HG03175 (cell line): ENCODE data around the gene PARL.
"Not testable (repeated sequence)": the region's sequence is repeated elsewhere in the genome, so short reads cannot be mapped to it uniquely, and the experiment has no call there.

Source experiments
- ATAC-seq: cut with Tn5 transposase; IDR thresholded peaks from one replicate; pipeline ENCODE4 v1.9.1; 2021; ENCODE audit warnings: mild to moderate bottlenecking, moderate library complexity; ENCODE audit not compliant: unreplicated experiment

Gene PARL

DNA sequence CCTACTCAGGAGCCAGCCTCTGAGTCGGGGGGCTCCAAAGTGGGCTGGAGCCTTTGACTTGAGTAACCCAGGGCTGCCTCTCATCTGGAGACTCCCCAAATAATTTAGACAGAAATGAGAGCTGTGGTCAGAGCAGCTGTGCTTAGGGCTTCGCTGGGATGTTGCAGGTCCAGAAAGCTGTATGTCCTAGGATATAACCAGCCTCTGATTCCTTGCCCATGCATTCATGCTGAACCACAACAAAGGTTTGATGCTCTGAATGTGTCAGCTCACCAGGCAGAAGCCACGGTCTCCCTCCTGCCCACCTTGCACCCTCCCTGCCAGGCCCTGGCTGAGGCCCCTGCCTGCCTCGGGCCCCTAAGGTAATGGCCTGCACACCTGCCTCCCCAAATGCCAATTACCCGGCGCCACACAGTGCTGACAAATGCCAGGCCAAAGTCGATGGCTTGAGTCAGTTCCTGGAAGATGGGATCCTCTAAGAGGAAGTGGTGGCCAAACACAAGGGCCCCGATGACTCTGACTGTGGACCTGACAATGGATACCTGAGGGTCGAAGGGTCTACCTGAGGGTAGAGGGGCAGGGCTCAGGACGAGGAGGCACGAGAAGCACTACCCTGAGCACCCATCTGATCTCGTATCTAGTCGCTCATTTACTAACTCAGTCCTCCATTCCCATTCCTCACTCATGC lies 21.7 kb upstream of the PARL start:
- ATAC-seq = no peak

DNA sequence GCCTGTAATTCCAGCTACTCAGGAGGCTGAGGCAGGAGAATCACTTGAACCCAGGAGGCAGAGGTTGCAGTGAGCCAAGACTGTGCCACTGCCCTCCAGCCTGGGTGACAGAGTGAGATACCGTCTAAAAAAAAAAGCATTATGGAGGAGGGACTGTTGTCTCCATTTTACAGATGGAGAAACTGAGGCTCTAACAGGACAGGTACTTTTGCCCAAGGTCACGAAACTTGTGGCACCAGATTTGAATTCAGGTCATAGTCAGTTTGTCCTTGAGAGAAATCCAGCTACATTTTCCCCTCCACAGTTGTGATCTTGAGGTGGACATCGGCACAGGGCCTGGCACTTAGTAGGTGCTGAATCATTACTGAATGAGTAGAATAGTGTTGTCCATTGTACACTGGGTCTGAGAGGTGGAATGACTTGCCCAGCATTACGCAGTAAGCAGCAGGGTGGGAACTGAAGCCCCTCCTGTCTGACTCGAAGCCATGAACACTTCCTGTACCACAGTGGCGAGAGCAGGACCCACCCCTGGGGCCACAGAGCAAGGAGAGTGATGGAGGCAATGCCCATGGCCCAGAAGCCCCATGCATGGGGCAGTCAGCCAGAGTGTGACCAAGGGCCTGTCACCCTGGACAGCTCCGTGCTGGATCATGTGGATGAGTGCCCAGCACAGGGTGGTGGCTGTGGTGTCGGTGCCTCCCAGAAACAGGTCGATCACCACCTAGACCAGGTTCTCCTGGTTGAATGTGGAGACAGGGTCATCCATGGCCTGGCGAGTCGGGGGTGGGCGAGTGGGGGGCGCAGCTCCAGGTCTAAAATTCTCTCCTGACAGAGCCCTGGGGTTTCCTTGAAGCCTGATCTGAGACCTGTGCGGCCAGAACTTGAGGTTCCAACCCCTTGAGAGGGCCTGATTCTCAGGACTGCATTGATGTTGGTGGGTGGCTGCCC lies 20.4 kb upstream of the PARL start:
- ATAC-seq = no peak

DNA sequence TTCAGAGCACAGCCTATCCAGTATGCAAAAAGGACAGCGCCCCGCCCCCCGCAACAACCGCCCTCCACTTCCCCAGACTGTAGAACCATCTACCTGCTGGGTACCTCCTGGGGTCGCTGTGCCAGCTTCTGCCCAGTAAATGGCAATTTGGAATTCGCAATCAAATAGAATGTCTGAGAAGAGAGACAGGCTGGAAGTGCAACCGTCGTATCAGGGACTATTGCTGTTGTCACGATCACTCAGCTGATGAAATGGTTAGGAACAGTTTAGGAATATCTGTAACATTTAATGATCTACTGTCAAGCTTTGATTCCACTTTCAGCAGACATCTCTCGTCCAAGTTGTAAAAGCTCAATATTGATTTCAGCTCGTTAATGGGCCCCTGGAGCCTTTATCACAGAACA lies 13.3 kb upstream of the PARL start:
- no peak for ATAC-seq

DNA sequence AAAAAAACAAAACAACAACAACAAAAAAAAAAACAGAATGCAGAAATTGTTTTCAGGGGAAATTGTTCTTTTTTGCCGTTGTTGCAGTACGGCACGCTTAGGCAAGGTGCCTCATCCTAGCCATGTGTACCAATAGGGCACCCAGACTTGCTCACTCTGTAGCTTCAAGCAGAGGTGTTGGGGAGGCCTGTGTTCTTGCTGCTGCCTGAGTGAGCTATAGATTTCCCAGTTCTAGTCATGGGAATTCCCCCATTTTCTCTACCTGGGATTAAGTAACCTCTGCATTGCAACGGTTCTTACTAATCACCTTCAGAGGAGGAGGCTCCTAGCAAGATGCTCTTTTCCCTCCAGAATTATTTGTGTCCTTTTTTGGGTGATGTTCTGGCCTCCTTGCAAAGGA lies 12.9 kb upstream of the PARL start:
- no peak for ATAC-seq

DNA sequence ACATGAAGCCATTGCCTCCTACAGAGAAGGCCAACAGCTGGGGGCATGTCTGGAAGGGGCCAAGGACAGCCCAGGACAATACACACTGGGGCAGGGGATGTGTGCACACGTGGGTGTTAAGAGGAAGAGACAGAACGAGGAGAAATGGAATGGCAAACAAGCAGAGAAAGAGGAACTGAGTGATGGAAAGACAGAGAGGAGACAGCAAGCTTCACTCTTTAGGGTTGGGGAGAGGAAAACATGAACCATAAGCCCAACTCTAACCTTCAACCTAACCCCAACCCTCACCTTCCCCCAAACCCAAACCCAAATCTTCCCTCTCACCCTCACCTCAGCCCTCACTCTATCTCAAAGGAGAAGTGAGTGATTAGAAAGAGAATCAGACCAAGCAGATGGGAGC lies 11.9 kb upstream of the PARL start:
- no peak for ATAC-seq

DNA sequence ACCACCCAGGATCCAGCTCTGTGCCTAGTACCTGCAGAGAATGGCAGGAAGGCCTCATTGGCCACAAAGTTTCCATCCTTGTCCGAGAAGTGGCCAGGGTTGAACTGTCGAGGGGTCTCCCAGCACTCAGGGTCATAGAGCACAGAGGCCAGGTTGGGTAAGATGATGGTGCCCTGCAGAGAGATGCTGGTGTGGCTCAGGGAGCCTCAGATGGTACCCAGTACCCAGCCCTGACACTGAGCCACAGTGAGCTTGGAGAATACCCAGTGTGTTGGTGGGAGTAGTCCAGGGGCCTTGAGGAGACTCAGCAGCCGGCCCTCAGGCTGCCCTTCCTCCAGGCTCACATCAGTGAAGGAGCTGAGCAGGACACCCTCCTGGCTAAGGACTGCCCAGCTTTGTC lies 11.5 kb upstream of the PARL start:
- no peak for ATAC-seq

DNA sequence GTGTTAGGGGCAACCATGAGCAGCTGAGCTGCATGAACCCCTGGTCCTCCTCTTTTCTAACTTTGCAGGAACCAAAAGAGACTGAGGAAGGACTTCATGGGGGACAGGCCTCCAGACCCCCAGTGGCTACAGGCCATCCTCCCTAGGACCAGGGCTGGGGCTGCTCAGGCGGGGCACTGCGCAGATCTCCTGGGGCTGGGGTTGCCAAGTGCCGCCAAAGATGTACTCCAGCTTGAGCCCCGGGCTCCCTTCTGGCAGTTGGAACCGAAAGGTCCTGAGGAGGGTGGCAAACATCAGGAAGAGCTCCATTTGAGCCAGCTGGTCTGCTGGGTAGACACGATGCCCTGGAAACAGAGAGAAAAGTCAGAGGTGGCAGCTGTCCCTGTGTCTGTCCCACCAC lies 11.1 kb upstream of the PARL start:
- ATAC-seq = no peak

DNA sequence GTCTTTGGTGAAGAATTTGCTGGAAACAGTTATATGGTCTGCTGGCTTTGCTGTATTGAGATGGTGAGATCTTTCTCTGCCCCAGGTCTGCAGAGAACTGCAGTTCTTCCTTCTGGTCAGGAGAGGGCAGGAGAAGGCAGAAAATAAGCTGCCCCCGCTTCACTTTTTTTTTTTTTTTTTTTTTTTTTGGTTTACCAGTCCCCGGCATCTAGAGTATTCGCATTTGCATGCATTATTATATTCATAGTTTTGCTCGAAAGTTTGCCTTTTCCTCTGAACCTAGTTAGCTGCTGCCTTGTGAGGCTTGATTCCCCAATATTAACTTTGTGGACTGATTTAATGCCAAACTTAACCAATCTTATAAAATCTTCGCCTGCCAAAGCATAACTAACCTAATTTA lies 10.6 kb upstream of the PARL start:
- no peak for ATAC-seq

DNA sequence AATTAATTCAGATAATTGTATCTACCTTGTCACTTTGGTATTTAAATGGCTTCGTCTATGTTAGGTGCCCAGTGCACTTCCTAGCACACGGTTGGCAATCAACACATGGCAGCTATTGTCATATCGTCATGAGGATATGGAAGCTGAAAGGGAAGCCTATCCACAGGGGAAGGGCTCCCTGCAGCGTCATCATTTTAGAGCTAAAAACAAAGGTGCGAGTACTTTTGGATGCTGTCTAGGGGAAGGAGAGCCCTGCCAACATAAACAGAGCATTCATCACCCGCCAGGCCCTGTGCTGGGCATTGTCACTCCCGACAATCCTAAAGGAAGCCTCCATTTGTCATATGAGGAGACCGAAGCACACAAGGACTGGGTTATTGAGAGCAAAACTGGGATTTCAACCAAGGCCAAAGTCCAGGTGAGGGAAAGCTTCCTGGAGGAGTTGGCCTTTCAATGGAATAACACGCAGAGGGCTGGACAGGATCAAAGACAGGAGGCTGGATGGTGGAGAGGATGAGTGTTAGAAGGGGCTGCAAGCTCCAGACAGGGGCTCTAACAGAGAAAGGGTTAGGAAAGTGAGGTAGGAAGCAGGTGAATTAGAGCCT lies 8.0 kb upstream of the PARL start:
- ATAC-seq = no peak

DNA sequence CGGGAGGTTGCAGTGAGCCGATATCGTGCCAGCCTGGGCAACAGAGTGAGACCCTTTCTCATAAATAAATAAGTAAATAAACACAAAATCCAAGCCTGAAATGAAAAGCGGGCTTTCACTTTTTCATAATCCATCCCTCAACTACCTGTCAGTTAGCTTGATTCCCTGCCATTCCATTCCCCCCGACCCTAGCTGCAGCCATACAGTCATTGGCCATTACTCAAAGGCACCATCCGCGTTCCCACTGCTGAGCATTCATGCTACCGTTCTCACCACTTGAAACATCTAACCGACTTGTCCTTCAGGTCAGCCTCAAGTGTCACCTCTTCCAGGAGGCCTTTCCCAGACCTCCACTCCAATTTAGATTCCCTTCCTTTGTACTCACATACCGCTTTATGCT lies 1.1 kb upstream of the PARL start:
- no peak for ATAC-seq

DNA sequence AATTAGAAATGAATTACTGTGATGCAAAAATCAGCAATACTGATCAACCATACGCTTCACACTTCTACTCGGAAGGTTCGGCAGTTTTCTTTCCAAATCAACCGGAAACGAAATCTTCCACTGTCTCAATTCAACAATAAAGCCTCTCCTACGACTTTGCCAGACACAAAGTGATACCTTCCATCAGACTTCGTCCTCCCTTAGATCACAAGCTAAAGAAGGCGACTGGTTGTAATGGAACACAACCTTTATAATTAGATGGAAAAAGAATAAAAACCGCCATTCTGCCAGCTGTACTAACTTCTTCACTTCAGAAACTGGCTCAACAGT lies 618 bp downstream of the PARL start:
- no peak for ATAC-seq

DNA sequence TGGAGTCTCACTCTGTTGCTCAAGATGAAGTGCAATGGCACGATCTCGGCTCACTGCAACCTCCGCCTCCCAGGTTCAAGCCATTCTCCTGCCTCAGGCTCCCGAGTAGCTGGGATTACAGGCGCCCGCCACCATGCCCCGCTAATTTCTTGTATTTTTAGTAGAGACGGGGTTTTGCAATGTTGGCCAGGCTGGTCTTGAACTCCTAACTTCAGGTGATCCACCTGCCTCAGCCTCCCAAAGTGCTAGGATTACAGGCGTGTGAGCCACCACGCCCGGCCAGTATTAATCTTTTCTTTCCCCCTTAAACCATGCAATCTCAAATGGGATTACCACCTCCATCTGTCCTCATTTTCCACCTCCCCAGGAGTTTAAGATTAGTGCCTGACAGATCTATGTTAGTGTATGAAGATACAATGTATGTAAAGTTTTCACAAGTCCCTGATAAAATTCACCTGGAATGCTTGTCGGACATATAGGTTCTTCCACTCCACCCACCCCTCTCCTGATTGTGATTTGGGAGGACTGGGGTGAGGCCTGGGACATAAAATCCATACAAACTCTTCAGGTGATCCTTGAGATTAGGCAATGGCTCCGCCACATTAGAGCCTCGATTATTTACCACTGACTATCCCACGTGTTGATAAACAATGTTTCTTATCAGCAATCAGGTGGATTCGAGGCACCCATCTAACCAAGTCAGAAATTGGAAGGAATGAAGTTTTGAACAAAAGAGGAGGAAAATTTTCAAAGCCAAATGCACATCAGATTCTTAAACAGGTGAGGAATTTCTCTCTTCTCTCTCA lies 1.2 kb downstream of the PARL start:
- ATAC-seq = no peak

DNA sequence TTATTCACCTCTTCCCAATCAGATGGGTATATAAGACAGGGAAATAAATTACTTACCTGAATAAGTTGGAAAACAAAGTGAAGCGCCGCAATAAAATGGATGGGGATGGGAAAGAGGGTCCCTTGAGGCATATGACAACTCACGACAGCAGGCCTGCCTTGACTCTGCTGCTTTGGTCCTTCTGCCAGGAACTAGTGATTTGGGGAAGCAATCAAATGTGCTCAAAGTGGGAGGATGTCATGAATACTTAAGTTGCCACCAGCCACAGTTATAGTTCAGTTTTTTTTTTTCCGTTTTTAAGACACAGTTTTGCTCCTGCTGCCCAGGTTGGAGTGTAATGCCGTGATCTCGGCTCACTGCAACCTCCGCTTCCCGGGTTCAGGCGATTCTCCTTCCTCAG lies 4.6 kb downstream of the PARL start:
- ATAC-seq = no peak

DNA sequence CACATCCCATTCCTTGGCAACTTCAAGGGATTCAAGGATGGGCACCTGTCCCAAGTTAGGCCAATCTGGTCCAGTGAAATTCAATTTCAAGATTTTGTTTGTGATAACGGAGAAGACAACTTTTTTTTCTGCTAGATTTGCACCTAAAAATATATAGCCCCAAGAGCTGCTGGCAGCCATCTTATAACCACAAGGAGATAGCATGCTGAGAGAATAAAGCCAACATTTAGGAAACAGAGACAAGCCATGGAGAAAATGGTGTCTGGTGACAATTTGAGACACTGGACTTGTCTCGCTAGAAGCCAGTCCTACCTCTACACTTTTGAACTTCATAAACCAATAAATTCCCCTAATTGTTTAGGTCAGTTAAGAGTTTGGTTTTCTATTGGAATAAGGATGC lies 5.4 kb downstream of the PARL start:
- ATAC-seq = no peak

DNA sequence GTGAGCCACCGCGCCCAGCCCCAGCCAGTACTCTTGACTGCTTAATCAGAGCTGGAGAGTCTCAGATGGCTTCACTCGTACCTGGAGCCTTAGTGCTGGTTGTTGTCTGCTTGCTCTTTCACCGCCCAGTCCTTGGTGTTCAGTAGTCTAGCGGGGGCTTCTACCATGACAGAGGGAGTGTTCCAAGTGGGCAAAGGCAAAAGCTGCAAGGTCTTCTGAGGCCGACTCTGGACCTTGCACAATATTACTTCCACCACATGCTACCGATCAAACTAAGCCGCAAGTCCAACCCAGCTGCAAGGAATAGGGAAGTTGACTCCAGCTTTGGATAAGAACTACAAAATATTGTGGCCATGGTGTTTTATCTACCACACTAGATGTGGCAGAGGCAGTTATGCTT lies 6.6 kb downstream of the PARL start:
- ATAC-seq = no peak

DNA sequence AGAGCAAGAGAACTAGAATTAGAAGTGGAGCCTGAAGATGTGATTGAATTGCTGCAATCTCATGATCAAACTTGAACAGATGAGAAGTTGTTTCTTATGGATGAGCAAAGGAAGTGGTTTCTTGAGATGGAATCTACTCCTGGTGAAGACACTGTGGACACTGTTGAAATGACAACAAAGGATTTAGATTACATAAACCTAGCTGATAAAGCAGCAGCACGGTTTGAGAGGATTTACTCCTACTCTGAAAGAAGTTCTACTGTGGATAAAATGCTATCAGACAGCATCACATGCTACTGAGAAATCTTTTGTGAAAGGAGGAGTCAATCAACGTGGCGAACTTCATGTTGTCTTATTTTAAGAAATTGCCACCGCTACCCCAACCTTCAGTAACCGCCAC lies 7.5 kb downstream of the PARL start:
- not testable (repeated sequence) for ATAC-seq

DNA sequence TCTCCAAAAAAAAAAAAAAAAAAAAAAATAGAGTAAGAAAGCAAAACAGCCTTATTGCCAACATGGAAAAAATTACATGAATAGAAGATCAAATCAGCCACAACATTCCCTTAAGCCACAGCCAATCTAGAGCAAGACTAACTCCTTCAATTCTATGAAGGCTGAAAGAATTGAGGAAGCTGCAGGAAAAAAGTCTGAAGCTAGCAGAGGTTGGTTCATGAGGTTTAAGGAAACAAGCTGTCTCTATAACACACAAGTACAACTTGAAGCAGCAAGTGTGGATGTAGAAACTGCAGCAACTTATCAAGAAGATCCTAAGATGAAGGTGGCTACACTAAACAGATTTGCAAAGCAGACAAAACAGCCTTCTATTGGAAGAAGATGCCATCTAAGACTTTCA lies 9.3 kb downstream of the PARL start:
- no peak for ATAC-seq

DNA sequence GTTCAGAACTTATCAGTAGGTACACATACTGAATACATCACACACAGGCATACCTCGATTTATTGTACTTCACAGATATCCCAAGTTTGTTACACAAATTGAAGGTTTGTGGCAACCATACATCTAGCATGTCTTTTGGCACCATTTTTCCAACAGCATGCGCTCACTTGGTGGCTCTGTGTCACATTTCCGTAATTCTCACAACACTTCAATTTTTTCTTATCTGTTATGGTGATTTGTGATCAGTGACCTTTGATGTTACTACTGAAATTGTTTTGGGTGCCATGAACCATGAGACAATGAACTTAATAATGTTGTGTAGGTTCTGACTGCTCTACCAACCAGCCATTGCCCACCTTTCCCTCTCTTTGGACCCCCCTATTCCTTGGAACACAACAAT lies 10.8 kb downstream of the PARL start:
- no peak for ATAC-seq

DNA sequence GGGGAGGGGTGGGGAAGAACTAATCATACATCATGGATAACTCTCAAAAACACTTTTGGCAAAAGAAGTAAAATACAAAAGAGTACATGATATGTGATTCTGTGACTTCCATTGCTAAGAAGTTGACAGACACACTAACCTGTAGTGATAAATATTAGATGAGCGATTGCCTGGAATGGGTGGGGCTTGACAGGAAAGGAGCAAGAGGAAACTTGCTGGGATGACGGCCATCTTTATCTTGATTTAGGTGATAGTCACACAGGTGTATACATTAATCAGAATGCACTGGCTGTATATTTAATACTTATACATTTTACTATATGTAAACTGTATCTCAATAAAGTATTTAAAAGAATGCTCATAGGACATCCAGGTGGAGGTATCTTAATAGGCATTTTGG lies 13.1 kb downstream of the PARL start:
- ATAC-seq = no peak

DNA sequence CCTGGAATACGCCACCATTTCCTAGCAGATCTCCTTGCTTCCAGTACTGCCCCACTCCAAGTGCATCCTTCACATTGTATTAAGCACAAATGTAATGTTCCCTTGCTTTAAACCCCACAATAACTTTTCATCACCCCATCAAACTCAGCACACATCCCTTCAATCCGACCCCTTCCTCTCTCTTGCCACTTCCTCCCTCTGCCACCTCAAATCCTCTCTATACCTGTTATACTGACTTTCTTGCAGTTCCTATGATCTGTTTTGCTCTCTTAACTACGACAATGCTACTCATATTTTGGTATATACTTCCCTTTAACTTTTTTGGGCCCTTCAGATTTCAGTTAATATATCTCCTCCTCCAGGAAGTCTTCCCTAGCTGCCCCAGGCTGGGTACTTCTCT lies 14.1 kb downstream of the PARL start:
- no peak for ATAC-seq

DNA sequence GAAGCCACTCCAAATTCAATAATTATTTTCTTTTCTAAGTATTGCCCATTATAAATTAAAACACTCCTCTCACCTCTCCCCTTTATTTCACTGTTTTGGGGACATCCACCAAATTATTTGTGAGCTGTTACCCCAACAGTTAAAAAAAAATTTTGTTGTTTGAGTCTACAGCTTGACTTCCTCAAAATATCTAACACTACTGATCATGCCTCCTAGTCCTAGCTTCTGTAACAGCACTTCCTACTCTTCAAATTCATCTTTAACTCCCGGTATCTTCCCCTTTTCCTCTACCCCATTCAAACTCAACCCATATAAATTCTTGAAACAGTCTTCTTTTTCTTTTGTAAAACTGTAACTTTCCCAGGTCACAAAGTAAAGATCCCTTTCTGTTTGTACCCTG lies 15.9 kb downstream of the PARL start:
- no peak for ATAC-seq
